ENCODE measurements around the gene INTS6.

- no peak for TF ChIP-seq CTCF (IDR thresholded peaks at IDR 0.05 in 4 of 5, conservative IDR thresholded peaks at IDR 0.05 in 1 of 5)
- TF ChIP-seq POLR2A (IDR thresholded peaks at IDR 0.05): no peak
These were observed 134.0 kb downstream of the INTS6 start for GRCh38 chr13:51318876-51319275.
